Lung (tissue), 12 donors: ENCODE measurements around the gene GPC6. TPM values are rescaled to one million over a fixed set of nuclear protein-coding genes. Genes with fewer than 3 reads are reported as not detected.

Experiments used
- ATAC-seq: fragments of 200-7000 bp; cut with Tn5 transposase; one replicate; pipeline ENCODE4 v1.9.1; 2020; ENCODE audit warnings: moderate number of reproducible peaks; ENCODE audit not compliant: insufficient read depth, low FRiP score
- DNase-seq, 3 donors: peaks; one replicate each; pipeline ENCODE4 v3.0.0-alpha.2; 2013 to 2017
- H3K27ac ChIP-seq, 2 donors: one replicate each; pipeline ENCODE4 v1.5.1; 2013; ENCODE audit warnings: mild to moderate bottlenecking in 2 of 2, moderate library complexity in 2 of 2, control low read depth in 1 of 2, inconsistent platforms in 1 of 2, low read depth in 1 of 2, low read length in 1 of 2
- H3K27me3 ChIP-seq, 3 donors: one replicate each; pipeline ENCODE4 v1.5.1; 2013; ENCODE audit warnings: low read length in 2 of 3; ENCODE audit not compliant: control insufficient read depth in 3 of 3, insufficient read depth in 3 of 3
- H3K36me3 ChIP-seq, 4 donors: one replicate each; pipeline ENCODE4 v1.5.1; 2013; ENCODE audit warnings: low read length in 4 of 4, mild to moderate bottlenecking in 1 of 4, moderate library complexity in 1 of 4; ENCODE audit not compliant: control insufficient read depth in 4 of 4, insufficient read depth in 4 of 4
- H3K4me1 ChIP-seq, 5 donors: one replicate each; pipeline ENCODE4 v1.5.1; 2013; ENCODE audit warnings: low read length in 5 of 5, mild to moderate bottlenecking in 2 of 5, moderate library complexity in 1 of 5; ENCODE audit not compliant: control insufficient read depth in 5 of 5, insufficient read depth in 5 of 5
- H3K4me3 ChIP-seq: one replicate; pipeline ENCODE4 v1.5.1; 2013; ENCODE audit warnings: mild to moderate bottlenecking, control low read depth, moderate library complexity
- H3K9ac ChIP-seq, 2 donors: one replicate each; pipeline ENCODE4 v1.5.1; 2013; ENCODE audit warnings: low read length in 2 of 2, control low read depth in 1 of 2; ENCODE audit not compliant: insufficient read depth in 1 of 2
- H3K9me3 ChIP-seq, 4 donors: one replicate each; pipeline ENCODE4 v1.5.1; 2013; ENCODE audit warnings: low read length in 3 of 4, mild to moderate bottlenecking in 1 of 4, moderate library complexity in 1 of 4; ENCODE audit not compliant: control insufficient read depth in 4 of 4, insufficient read depth in 3 of 4
- WGBS, 2 donors: extraction: QIAGEN DNeasy Blood & Tissue Kit; methylation state at CpG; one replicate each; pipeline ENCODE4 v1.1.7; 2013; 5-methylcytosine and 5-hydroxymethylcytosine counted together
- polyA plus RNA-seq, 2 donors: library from polyadenylated mRNA; stranded (reverse); fragments of 200-250 nt; gene quantifications; one replicate each; pipeline ENCODE4 v1.2.1, GENCODE V29; 2013
- total RNA-seq, 2 donors: library from RNA; depleted of rRNA in 1 of 2; stranded (reverse); fragments of >200 nt in 1 of 2; gene quantifications; one replicate each; pipeline ENCODE4 v1.2.1, GENCODE V29; 2014 to 2021
- TF ChIP-seq, protein P1 (sequence below): IDR thresholded peaks from 2 replicates; pipeline ENCODE4 v1.5.1; 2012; ENCODE audit warnings: mild to moderate bottlenecking; ENCODE audit errors: control extremely low read depth, extremely low read depth
- donor health status: control.
- donor health status: control.
- donor health status: Bipolar disorder and iron deficiency.
- donor health status: healthy.
- donor health status: DM: yes; HTN: yes; CAD: no.

The GPC6 gene
- total and polyA plus RNA-seq, 4 donors: 0.45 to 31.4 (median 4.8) TPM

DNA sequence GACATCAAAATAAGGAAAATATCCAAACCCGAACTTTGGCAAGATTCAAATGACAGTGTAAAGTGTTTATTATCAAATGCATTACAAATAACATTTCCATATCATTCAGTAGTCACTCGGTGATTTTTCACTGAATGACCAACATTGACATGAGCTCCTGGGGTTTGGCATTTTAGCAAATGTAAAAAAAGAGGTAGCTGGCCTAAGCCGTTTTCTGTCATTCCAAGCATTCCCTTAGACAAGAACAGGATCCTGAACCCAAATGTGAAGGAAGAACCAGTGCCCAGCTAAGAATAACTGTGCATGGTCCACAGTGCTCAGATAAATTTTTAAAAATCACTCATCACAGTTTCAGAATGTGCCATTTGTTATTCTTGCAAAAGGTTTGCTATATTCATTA, 327.9 kb downstream of the GPC6 start:
- Histone ChIP-seq H3K4me1 (no peaks in the 10 kb centered on the region), H3K36me3 (no peaks in the 10 kb centered on the region), H3K27ac (no peak overlapping the region), H3K9me3 (no peaks in the 10 kb centered on the region), H3K27me3 (no peaks in the 10 kb centered on the region), H3K4me3 (no peak overlapping the region), H3K9ac (no peak overlapping the region)
- no peak for DNase-seq
- no peak for ATAC-seq
- TF ChIP-seq, protein P1, sequence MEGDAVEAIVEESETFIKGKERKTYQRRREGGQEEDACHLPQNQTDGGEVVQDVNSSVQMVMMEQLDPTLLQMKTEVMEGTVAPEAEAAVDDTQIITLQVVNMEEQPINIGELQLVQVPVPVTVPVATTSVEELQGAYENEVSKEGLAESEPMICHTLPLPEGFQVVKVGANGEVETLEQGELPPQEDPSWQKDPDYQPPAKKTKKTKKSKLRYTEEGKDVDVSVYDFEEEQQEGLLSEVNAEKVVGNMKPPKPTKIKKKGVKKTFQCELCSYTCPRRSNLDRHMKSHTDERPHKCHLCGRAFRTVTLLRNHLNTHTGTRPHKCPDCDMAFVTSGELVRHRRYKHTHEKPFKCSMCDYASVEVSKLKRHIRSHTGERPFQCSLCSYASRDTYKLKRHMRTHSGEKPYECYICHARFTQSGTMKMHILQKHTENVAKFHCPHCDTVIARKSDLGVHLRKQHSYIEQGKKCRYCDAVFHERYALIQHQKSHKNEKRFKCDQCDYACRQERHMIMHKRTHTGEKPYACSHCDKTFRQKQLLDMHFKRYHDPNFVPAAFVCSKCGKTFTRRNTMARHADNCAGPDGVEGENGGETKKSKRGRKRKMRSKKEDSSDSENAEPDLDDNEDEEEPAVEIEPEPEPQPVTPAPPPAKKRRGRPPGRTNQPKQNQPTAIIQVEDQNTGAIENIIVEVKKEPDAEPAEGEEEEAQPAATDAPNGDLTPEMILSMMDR: no peak
- WGBS, 2 donors: 73 to 86% methylated on average over 3 of the region's 3 CpGs

DNA sequence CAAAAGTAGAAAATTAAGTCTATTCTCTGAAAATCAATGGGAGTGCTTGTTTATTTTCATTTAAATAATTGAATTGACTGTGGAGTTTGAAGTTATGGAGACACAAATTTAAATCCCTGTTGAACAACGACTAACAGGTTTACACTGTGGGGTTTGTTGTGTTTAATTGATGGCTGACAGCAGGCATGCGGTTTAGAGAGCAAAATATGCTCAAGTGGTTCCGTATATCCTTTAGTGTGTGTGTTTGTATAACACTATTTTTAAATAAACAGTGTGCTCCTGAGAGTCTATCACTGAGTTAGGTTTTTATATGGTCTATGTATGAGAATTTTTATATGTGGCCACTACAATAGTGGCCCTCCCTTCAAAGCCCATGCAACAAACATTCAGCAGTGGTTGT, 332.0 kb downstream of the GPC6 start:
- Histone ChIP-seq H3K4me1 (no peaks in the 10 kb centered on the region), H3K9ac (no peak overlapping the region), H3K9me3 (no peaks in the 10 kb centered on the region), H3K36me3 (no peaks in the 10 kb centered on the region), H3K27me3 (no peaks in the 10 kb centered on the region), H3K4me3 (no peak overlapping the region), H3K27ac (no peak overlapping the region)
- TF ChIP-seq, protein P1: no peak
- 59 to 75% methylated on average over 3 of the region's 3 CpGs for WGBS, 2 donors
- DNase-seq: no peak
- ATAC-seq: no peak

DNA sequence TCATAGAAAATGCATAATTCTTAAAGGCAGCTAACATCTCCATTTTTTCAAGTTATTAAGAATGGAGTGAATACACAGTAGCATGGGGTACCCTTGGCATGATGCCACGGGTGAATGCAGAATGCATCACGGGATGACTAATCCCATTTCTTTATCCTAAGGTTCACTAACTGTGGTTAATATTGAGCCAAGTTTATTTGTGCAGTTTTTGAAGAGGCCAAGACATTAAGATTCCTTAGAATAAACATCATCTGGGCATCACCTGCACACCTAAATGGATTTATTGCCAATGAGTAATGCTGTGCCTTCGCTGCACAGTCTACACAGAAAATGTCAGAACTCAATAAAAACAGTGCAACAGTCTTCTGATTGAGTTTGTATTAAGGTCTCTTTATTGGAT, 333.1 kb downstream of the GPC6 start:
- H3K27me3 ChIP-seq: no peaks in the 10 kb centered on the region
- H3K4me3 ChIP-seq: no peak overlapping the region
- TF ChIP-seq, protein P1: no peak
- no peak for ATAC-seq
- no peaks in the 10 kb centered on the region for H3K36me3 ChIP-seq
- H3K27ac ChIP-seq: no peak overlapping the region
- H3K9ac ChIP-seq: no peak overlapping the region
- H3K9me3 ChIP-seq: no peaks in the 10 kb centered on the region
- DNase-seq: no peak
- no peaks in the 10 kb centered on the region for H3K4me1 ChIP-seq
- 78 to 90% methylated on average over 3 of the region's 3 CpGs for WGBS, 2 donors

DNA sequence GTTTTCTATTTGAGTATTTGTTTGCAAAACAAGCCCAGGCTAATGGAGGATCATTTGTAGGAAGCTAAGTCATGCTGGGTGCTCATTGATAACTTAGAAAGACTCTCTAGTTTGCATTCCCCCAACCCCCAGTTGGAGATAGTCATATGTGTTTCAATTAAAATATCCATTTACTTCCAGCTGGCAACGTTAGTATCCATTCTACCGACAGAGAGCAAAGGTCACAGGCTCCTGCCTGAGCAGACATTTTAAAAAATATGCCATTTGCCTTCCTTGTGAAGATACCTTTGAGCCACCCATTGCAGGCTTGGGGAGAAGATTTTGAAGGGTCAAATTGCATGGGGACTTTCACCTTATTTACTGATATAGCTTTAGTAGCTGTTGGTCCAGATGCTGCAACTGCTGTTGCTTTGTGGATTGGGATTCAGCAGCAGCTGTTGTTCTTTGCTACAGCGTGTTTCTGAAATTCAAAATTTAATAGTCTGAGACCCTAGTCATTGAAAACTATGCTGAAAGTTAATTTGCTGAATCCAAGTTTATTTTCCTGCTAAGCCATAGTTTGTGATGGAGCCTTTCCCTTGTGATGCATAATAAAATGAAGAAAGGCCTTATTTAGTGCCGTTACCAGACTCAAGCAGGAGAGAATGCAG, 335.1 kb downstream of the GPC6 start:
- no peak for ATAC-seq
- TF ChIP-seq, protein P1: no peak
- Histone ChIP-seq H3K9ac (no peak overlapping the region), H3K9me3 (no peaks in the 10 kb centered on the region), H3K27ac (no peak overlapping the region), H3K36me3 (no peaks in the 10 kb centered on the region), H3K4me1 (no peaks in the 10 kb centered on the region), H3K4me3 (no peak overlapping the region), H3K27me3 (no peaks in the 10 kb centered on the region)
- peak in 1 of 3 donors; percentile 8 for DNase-seq
- WGBS, 2 donors: 74 to 86% methylated on average over 4 of the region's 4 CpGs
